NOMO-1 treated with DMSO at 0.1 percent for 48 hours (cell line): ENCODE data around the gene AASDHPPT.
"Not testable (repeated sequence)": the region's sequence is repeated elsewhere in the genome, so short reads cannot be mapped to it uniquely, and the experiment has no call there.

Source experiments
- DNase-seq: peaks from one replicate; lab custom pipeline; 2025; ENCODE audit not compliant: unreplicated experiment; lab: John Stamatoyannopoulos, UW

Gene AASDHPPT, protein sequence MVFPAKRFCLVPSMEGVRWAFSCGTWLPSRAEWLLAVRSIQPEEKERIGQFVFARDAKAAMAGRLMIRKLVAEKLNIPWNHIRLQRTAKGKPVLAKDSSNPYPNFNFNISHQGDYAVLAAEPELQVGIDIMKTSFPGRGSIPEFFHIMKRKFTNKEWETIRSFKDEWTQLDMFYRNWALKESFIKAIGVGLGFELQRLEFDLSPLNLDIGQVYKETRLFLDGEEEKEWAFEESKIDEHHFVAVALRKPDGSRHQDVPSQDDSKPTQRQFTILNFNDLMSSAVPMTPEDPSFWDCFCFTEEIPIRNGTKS

DNA sequence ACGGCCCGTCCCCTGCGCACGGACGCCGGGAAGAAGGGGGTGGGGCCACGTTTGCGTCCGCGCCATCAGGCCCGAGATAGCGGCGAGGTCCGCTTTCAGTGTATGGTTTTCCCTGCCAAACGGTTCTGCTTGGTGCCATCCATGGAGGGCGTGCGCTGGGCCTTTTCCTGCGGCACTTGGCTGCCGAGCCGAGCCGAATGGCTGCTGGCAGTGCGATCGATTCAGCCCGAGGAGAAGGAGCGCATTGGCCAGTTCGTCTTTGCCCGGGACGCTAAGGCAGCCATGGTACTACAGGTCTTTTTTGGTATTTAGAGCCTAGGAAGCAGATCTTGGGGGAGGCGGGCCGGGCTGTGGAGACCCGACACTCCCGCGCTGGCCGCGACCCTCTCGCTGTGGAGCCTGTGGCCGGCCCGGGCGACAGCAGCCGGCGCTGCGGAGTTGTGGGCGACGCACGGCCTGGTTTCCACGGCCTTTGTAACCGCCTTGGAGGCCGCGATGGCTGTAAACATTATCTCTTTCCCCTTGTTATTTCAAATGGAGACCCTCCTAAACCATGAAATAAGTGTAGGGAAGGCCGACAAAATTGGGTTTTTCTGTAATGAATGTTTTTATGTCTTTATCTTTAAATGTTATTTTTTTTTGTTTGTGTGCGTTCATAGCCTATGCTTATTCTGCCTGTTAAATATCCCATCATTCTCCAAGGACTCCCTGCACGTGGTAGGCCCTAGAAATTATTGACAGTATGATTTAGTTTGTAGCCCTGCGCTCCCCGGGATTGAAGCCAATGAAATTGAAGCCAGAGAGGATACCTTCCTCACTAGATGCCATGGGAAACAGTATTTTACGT is at the start of gene AASDHPPT:
Gene AASDHPPT (plus strand): TSS at position 54 of the 847 bp plus-strand sequence. CDS start 49 bp downstream, at position 103.
- DNase-seq: peak; percentile 28

DNA sequence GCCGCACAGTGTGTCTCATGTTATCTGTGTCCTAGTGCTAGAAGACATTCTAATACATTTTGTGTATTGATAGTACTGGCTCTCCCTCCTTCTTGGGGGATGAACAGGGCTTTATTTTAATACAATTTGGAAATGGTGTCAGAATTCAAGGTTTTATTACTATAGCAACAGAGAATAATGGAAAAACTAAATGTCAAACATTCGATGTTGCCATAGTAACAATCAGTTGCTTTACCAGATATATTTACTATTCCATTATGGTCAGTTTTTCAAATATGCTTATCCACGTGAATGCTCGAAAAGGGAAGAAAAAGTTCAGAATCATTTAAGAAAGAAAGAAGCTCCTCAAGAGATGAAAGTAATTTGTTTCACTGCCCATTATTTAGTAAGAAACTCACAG is 46.9 kb upstream of the AASDHPPT start:
- DNase-seq: no peak

DNA sequence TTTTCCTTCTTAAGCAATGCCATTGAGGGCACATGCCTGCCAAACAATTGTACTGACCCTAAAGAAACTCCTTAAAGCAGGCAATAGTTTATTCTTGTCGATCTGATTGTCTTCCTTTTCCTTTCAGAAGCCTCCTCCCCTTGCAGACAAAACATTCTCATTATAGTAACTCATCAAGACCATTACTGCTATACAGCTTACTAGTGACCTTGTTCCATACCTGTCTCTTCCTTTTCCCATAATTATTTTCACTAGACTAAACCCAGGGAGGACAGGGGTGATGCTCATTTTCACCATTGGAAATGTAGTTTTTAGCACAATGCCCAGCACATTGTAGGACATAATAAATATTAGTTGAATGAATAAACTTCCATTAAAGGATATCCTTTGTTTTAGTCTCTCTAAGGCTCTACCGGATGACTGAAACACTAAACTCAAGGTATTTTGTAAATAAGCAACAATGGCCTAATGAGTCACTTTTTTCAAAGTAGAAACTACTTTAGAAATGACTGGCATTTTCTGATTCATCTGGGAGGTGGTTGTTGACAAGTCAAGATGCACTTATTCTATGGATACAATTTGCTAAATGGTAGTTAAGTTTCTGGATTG is 46.2 kb upstream of the AASDHPPT start:
- no peak for DNase-seq

DNA sequence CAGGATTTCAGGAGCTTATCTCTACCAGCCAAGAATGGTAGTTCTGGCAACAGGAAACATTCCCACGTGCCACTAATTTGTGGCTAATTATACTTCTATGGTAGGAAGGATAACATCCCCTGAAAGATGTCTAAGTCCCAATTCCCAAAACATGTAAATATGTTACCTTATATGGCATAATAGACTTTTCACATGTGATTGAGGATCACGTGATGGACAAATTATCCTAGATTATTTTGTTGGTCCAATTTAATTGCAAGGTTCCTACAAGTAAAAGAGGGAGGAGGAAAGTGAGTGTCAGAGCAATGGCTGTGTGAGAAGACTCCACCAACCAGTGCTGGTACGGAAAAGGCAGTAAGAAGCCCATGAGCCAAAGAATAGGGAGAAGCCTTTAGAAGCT is 45.5 kb upstream of the AASDHPPT start:
- DNase-seq: no peak

DNA sequence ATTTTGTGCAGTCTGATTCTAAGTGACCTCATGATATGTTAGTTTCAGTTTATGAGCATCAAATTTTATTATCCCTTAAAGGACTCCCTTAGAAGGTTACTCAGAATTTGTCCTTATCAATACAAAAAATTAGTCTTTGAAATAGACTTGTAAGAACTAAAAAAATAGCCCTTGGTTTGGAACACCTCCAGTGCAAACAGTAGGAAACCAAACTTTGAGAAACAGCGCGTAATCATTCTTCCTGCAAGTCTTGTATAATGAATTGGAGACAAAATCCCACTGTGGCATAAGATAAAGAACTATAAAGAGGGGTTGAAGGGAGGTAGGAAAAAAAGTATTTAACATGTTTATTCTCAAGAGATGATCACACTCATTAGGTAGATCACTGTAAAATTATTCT is 44.6 kb upstream of the AASDHPPT start:
- no peak for DNase-seq

DNA sequence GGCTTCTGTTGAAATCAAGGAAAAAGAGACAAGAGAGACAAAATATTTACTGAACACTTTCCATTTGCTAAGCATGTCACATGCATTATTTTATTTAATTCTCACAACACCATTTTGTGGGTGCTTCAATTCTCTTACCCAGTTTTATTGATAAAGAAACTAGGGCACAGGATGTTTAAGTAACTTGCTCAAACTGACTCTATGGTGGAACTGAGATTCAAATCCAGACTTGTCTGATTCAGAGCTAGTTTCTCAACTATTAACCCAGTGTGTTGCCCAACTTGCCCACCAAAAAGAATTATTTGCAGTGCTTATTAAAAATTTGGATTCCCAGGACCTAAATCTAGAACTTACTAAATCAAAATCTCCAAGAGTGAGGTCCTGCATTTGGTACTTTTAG is 33.9 kb upstream of the AASDHPPT start:
- DNase-seq: no peak

DNA sequence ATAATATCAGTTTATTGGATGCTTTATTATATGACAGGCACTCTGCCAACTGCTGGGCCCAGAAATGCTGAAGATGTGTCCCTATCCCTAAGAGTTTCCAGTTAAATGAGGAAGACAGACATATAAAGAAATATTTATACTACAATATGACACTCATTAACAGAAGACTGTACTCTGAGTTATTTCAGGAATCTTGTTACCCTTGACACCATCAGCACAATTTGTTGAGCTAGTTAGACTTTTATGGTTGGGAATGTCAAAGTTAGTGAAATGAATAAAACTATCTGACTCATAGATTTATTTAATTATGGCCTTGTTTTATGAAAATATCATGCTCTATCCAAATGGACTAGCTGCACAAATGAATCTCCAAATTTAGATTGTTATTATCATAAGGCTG is 29.8 kb upstream of the AASDHPPT start:
- DNase-seq: no peak

DNA sequence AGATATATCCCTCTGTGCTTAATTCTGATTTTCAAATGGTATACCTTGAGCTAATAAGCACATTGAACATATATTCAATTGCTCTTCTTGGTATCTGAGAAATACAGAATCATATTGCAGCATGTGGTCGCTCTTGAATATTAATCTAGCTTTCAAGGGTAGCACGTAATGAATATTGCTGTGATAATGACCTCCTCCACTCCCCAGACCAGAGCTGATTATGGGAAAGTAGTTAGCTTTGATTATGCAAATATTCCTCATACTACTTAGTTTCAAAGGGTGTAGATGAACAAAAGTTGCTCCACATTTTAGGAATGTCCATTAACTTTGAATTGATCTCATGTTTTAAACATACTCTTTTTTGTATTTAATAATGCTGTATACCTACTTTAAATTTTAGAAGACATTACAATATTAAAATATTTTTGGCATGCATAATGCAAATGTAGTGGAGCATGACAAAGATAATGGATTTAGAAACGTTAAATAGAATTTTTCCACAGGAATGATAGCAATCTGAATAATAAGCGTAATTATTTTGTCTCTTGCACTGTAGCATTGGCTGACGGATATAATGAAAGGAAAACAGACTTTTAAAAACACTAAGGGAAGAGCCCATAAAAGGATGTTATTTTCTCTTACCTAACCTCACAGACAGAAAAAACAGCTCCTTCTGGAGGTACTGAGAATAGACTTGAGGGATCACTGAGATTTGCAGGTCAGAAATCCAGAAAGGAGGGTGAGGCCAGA is 27.6 kb upstream of the AASDHPPT start:
- DNase-seq: no peak

DNA sequence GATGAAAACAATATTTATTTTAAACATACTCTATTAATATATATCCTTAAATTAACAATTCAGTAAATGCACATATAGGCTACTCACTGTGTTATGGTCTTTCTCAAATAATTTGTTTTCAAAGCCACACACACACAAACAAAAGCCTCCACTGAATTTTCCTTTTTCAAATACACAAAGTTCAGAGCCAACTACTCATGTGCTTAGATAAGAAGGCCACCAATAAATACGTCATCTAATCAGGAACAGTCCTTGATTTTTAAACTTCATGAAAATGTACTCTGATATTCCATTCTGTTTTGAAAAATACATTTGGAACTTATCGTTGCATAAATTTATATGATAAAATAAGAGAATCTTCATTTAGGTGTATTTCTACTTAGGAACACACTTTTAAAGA is 26.4 kb upstream of the AASDHPPT start:
- no peak for DNase-seq

DNA sequence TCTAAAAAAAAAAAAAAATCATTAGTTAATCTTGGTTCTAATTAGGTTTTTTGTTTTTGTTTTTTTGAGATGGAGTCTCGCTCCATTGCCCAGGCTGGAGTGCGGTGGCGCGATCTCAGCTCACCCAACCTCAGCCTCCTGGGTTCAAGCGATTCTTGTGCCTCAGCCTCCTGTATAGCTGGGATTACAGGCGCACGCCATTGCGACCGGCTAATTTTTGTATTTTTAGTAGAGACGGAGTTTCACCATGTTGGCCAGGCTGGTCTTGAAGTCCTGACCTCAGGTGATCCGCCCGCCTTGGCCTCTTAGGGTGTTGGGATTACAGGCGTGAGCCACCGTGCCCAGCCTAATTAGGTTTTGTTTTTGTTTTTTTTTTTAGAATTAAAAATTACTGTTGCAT is 19.1 kb upstream of the AASDHPPT start:
- not testable (repeated sequence) for DNase-seq

DNA sequence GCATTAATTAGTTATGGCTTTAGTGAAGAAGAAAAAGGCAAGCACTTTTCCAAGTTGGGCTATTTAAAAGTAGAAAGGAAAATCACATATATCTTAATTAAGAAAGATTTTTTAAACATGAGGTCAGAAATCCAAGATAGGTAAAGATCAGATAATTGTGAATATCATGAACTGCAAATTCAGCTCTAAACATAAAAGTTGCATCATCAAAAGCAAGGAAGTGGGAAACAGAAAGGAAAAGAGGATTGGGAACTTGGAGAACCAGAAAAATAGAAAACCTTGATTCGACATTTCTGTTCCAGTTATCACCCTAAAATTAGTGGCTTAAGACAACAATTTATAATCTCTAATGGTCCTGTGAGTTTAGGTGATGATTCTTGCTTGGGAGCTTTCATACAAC is 17.8 kb upstream of the AASDHPPT start:
- DNase-seq: no peak

DNA sequence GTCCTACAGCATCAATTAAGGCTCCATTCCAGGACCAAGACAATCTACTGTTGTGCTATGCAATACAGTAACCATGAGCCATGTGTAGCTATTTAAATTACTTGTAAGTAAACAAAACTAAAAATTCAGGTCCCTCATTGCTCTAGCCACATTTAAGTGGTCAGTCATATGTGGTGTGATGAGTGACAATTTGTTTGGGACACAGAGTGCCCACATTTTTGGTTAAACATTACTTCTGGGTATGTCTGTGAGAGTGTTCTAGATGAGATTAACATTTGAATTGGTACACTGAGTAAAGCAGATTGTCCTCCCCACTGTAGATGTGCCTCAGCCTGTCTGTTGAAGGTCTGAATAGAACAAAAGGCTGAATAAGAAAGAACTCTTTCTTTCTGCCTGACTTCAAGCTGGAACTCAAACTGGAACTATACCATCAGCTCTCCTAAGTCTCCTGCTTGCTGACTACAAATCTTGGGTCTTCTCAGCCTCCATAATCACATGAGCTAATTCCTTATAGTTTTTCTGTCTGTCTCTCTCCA is 16.1 kb upstream of the AASDHPPT start:
- no peak for DNase-seq

DNA sequence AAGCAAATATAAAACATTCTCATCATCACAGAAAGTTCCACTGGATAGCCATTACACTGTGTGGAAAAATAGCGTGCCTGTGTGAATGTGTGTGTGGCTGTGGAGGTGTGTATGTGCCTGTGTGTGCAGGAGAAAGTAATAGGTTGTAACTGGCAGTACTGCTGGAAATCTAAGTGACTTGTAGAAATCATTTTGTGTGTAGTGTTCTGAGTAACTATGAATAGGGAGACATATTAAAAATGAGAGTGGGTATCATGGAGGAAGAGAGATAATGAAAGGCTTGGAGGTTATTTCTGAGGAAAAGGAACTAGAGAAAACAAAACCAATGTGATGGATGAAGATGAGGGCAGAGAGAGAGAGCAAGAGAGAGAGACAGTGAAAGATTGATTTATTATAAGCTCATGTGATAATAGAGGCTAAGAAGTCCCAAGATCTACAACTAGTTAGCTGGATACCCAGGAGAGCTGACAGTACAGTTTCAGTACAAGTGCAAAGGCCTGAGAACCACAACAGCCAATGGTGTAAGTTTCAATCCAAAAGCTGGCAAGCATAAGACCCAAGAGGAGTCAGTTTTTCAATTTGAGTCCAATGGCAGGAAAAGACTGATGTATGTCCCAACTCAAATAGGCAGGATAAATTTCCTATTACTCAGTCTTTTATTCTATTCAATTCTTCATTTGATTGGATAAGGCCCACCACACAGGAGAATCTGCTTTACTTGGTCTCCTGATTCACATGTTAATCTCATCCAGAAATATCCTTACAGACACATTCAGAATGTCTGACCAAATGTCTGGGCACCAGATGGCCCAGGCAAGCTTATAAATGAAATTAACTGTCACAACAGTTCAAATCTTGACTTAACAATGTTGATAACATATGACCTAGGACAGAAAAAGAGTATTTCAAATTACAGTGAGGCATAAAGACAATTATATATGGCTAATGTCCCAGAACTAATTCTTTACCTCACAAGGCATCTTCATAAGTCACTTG is 15.2 kb upstream of the AASDHPPT start:
- DNase-seq: no peak

DNA sequence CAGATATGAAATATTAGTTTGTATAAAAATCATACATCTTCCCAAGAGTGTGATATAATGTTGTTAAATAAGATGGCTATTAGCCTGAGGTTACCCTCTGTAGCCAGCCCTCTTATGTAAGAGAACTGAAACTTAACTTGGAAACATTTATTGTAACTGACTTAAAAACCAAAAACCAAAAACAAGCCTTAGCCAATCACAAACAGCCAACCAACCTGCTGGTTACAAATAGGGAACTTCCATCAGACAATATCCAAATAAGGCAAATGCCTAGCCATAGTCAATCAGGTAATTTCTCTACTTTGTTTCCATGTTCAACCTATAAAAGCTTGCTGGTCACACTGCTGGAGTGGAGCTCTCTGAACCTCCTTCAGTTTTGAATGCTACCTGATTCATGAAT is 14.5 kb upstream of the AASDHPPT start:
- DNase-seq: peak; percentile 28

DNA sequence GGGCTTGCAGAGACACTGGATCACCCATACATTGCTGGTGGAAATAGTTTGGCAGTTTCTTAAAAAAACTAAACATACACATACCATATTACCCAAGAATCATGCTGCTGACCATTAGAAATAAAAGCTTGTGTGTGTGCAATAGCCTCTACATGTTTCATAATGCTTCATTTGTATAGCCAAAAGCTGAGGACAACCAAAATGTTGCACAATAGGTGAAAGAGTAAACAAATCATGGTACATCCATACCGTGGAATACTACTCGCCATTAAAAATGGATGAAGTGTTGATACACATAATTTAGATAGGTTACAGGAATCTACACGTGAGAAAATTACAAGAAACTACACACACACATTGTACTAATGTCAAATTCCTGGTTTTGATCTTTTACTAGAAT is 6.9 kb upstream of the AASDHPPT start:
- no peak for DNase-seq

DNA sequence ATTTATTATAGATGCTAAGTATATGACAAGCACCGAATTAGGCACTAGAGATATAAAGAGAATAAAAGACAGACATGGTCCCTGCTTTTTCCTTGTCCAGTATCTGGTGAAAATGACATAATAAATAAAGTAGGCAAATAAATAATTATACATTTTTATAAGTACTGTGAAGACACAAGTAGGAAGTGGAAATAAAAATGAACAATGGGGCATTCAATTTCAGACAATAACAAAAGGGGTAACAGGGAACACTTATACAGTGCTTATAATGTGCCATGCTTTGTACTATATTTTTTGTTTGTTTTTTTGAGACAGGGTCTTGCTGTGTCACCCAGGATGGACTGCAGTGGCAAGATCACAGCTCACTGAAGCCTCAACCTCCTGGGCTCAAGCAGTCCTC is 4.7 kb upstream of the AASDHPPT start:
- no peak for DNase-seq

DNA sequence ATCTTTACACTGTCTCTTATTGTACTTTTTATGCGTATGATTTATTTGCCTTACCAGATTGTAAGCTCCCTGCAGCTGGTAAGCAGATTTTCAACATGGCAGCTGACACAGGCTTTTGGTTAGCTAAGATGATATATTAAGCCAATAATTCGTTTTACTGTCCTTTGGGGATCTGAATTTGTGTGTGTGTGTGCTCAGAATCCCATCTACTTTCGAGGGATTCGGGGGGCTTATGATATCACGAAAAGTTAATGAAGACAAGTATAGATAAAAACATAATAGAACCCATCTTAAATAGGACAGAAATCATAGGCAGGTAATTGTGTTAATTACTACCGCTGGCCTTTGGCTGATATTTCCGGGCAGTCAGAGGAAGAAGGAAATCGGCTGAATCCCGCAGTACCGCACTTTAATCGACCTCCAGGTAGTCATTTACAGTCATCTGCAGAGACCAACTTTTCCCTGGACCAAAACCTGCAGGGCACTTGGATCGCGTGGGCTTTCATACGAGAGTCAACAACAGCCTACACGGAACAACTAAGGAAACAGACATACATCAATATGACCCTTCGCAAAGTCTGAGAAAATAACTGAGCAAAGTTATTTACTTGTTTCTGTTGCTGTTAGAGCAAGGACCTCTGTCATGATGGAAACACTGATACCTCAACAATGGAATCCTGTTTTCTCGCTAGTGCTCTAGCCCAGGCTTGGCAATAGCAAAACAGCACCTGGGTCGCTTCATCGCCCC is 1.1 kb upstream of the AASDHPPT start:
- DNase-seq: no peak

DNA sequence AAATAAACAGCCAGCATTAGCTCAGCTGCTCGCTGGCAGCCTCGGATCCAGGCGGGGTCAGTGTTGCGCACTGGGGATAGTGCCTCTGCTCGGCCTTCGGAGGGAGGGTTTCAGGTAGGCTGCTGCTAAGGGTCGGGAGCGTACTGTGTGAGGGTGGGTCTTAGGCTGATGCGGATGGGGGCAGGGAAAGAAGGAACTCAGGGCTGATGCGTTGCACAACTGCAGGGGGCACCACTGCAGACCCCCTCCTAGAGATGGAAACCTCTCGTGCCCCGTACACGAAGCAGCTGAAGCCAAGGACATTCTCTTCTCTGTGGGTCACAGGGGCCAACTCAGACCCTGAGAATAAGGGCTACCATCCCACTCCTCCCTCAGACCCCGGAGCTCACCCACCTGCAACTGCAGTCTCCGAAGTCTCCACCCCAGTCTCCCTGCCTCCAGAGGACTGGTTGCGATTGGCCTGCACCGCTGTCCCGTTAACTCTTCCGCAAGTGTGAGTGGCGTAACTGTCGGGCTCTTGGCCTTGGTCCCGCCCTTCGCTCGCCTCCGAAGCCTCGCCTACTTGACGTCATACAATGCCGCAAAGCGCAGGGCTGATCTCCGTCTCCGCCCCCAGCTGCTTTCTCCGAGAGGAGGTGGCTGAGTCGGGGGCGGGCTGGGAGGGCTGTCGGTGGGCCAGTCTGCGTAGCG is 398 bp upstream of the AASDHPPT start, which contains the start of gene KBTBD3:
Gene KBTBD3 (minus strand): TSS at position 429 of the 690 bp plus-strand sequence. CDS start 18,250 bp downstream, outside the sequence.
- DNase-seq: peak; percentile 98
